Measurements from ENCODE around the gene CEP131.
"Not testable (repeated sequence)": the region's sequence is repeated elsewhere in the genome, so short reads cannot be mapped to it uniquely, and the experiment has no call there.

The CEP131 gene

DNA sequence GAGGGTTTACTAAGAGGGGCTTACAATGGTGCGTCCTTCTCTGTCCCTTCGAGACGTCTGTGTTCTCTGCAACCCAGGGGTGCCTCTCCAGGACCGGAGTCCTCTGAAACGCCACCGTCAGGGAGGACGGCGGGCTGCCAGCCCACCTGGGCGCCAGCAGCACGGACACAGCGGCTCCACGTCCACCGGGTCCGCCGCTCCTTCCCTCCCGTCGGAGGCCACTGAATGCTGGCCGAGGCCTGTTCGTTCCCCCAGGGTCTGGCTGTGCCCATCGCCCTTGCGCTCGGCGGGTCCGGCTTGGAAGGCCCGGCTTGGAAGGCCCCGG is 15.7 kb upstream of the CEP131 start:
- DNase-seq: no peak

DNA sequence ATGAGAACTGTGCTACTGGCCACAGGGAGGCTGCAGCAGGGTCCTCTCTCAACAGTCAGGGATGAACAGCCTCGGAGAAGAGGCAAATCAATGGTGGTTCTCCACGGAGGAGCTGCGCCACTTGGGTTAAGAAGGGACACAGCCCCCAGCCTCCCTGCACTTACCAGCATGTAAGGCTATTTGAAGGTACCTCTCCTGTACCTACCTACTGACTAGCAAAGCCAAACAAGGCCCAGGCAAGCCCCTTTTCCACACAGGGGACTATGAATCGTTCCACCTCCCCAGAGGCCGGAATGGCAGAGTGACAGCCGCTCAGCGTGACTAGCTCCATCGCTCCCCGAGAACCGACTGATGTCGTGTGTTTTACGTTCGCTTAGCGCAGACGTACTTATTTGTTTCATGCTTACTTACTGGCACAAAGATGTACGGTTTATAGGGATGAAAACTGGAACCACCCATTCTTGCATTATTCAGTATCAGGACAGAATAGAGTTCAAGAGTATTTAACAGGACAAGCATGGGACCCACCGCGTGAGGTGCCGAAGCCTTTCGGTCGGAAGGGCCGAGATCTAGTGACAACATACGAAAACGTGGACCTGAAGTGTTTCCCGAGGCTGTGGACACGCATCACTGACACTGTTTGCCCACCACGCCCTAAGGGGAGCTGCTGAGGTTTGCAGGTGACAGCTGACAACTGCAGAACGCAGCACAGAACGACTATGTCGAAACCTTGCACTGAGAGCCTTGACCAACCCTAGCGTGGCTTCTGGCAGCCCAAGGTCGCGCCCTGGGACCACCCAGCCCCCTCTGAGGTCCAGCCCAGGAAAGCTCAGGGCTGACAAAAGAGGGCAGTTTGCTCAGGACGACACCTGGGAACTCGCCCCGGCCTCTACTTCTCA is 15.1 kb upstream of the CEP131 start:
- DNase-seq: no peak

DNA sequence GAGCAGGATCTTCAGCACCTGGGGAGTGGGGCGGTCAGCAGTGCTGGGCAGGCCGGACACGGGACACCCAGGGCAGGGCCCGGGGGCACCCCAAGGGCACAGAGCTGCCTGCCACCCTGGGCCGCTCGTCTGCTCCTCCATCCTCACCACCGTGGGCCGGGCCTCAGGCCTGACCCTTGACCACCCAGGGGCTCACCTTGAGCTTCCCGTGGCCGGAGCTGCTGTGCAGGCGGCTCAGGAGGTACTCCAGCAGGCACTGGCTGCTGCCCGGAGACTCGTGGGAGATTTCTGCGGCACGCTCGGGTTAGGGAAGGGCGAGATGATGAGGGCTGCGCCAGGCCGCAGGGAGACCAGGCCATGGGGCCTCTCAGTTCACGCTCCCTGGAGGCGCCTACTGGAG is 14.0 kb upstream of the CEP131 start:
- DNase-seq: no peak

DNA sequence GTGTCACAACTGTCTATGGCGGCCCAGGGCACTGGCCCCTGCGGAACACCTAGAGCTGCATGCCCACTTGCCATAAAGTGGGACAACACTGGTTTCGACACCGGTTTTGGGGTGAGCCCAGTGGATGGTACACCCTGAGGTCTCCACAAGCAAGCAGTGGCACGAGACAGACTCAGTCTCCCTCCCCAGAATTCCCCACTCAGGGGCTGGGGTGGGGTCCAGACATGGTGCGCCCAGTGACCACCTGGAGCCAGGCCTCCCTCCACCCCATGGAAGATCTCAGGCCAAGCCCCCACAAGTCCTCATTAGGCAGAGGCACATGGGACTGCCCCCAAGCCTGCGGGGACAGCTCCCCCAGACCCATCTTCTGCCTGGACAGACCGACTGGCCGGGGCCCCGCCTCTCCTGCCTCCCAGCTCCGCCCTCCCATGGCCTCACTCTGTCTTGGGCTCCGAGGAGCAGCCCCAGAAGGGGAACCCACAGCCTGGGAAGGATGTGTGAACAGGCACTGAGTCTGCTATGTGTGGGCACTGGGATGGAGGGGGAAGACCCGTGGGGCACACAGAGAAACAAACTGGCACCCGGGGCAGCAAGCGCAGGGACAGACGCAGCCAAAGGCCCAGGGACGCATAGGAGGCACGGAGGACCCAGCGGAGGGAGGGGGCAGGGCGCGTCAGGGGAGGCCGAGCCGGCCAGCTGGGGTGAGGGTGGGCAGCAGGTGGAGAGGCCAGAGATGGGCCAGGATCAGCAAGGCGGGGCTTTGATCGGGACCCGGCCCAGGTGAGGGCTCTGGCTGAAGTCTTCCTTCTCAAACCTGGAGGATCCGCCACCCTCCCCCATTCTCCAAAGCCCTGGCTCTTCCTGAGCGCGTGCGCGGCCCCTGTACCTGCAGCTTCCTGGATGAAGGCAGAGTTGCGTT is 13.3 kb upstream of the CEP131 start:
- no peak for DNase-seq

DNA sequence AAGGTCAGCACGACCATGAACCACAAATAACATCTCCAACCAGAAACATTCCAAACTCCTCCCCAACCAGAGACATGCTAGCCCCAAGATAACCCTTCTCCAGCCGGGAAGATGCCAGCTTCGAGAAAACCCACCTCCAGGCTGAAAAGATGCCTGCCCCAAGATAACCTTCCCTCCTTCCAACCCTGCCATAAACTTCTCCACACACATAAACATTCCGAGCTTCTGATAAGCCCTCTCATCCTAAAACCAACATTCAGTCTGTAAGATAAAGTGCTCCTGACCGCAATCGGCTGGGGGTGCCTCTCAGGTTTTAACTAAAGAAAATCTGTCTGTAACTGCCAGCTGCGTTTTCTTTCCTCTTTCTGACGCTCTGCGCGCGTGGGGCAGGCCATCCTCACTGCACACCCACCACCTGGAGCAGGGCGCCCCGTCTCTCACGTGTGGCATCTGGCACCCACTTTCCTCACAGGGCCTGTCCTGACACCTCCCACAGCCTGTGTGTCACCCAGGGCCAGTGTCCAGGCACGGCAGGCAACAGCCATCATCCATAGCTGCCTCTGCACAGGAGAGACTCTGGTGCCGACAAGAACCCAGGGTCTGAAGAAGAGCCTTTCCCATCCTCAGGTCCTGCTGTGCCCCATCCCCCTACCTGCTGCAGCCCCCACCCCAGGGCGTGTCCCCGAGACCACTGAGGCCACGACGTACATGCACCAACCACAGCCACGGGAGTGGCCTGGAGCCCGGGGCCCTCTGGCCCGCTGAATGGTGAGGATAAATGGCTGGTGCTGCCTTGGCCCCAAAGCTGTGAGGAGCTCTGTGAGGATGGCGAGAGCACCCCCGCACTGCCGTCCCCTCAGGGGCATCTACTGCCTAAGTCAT is 12.4 kb upstream of the CEP131 start:
- DNase-seq: no peak

DNA sequence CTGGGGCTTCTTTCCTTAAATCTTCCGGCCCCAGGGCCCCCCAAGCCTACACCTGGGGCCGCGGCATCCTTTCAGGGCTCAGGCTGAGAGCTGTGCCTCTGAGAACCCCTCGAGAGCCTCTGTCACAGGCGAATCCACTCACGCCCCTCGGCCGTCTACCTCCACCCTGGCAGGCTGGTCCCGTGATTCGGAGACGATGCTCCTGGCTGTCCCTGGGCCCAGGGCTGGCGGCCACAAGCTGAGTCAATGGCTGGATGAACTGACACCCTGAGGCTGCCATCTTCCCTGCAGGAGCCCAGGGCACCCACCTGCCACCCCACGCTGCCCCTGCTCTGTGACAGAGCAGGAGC is 11.7 kb upstream of the CEP131 start:
- no peak for DNase-seq

DNA sequence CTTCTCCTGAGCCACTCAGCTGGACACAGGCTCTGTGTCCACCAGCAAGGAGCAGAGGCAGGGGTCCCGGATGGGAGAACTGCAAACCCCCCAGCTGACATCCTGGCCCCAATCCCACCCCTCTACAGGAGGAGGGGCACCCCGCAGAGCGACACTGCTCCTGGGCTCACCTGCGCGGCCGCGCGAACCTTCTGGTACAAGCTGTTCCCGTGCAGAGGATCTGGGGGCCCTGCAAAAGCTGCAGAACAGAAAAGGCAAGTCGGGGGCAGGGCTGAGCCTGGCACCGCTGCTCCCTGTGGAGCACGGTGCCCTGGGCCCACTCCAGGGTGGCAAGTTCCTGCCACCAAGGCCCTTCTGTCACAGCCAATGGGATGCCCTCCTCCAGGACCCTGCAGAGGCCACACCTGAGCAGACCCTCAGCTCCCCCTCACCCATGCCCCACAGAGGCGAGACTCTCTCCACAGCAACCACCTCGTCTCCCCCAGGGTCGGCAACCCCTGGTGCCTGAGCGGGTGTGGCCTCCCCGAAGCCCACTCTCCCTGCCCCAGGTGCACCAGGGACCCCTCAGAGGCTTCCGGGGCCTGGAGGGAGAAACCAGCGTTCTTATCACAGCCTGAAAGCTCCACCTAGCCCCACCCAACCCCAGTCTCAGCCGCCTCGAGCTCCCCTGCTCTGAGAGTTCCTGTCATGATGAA is 11.2 kb upstream of the CEP131 start:
- DNase-seq: no peak

DNA sequence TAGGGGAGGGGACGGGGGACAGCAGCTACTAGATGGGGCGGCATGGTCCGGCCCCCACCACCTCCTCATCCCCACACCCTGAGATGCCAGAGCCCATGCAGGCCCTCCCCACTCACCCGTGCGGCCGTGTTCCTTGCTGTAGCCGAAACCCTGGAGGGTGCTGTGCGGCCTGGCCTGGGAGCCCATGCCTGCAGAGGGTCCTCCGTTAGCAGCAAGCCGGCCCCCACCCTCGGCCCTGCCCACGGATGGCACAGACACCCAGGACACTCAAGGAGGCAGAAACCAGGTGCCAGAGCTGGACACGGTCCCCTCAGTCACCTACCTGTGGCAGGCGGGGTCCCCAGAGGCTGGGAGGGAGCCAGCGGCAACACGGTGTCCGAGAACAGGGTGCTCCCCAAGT is 10.6 kb upstream of the CEP131 start:
- no peak for DNase-seq

DNA sequence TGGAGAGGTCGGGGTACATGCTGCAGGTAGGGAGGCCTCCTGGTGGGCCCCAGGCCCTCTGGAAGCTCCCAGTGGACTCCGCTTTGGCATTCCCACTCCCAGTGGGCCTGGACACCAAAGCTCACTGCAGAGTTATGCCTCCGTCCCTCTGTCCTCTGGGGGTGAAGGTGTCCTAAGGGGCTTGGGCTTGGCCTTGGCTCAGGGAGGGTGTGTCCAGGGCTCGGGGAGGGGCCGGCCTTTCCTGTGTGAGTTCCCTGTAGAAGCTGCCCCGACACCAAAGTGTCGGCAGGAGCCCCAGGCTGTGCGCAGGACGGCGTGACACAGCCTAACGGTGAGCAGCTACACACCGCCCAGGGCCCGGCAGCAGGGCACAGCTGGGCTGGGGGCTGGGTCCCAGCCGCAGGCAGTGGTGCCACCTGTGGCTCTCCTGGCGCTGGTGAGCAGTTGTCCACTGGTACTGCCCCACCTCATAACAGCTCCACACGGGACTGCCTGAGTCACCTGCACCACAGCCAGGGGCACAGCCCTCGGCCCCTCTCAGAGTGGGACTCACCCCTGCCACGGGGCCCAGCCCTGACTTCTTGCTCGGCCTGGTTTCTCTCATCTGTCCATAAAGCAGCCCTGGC is 10.0 kb upstream of the CEP131 start:
- DNase-seq: no peak

DNA sequence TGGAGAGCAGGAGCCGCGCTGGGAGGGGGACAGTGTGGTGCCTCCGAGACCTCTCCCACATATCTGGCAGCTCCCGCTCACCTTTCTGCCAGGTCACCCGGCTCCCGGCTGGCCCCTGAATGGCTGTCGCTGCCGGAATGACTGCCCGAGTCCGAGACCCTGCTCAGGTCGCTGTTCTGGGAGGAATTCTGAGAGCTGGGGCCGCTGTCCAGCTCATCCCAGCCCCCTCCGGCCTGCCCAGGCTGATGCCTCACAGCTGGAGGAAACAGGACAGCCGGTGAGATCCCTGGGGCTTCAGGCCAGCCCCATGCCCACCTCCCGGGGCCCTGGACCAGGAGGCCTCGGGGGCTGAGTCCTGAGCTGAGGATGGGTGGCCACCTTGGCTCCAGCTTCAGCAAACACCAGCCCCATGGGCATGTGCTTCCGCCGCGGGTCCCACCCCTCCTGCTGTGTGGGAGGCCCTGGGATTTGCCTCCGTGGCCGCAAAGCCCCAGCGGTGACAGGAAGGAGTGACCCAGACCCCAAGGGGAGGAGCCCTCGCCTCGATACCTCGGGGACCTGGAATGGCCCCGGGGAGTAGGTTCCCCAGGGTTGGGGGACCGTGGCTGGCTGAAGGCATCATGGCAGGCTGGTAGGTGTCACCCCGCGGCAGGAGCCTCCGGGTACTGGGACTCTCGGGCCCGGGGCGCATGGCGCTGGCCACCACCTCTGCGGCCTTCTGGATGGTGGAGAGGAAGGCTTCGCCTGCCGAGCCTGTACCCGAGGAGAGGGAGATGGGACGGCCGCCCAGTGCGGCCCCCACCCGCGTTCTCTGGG is 9.2 kb upstream of the CEP131 start:
- no peak for DNase-seq

DNA sequence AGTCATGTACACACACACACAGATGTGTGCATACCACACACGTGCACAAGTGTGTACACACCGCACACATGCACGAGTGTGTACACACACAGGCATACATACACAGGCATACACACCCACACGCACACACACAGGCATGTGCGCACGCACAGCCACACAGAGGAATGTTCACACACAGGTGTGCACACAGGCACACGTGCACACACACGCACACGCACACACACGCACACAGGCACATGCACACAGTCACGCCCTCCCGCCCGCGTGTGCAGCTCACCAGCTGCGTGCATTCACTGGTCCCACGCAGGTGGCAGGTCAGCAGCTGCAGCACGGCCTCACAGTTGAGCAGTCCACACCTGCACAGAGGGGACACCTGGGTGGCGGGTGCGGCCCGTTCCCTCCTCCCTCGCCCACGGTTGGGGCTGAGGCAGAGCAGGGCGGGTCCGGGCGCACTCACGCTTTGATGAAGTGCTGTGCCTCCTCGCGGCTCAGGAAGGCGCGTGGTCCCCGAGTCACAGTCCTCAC is 8.4 kb upstream of the CEP131 start:
- no peak for DNase-seq

DNA sequence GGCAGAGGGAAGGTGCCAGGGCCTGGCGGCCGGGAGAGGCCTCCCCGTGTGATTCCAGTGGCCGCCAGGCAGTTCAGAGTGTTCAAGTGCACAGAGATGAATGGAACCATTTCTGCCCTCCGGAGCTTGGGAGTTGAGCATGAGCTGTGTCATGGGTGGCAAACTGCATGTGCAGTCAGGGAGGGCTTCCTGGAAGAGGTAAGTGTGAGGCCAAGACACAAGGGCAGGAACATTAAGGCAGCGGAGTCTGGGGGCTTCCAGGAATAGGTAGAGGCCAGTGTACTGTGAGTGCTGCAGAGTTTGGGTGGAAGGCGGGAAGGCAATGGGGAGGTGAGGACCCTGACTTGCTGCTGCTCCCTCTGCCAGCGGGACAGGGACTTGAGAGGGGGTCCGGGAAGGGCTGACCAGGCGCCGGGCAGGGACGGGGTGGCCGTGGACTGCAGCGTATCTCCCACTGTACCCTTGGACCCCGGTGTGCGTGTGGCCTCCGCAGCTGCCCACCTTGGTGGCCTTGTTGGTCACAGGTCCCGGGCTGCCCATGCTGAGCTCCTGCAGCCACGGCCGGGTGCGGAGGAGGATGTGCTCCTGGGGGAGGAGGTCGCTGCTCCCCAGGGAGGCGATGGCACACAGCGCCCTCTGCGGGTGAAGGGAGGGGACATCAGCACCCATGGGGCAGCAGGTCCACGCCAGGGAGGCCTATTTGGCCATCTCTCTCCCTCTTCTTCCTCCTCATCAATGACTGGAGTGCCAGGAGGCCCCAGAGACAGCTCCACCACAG is 7.5 kb upstream of the CEP131 start:
- DNase-seq: no peak

DNA sequence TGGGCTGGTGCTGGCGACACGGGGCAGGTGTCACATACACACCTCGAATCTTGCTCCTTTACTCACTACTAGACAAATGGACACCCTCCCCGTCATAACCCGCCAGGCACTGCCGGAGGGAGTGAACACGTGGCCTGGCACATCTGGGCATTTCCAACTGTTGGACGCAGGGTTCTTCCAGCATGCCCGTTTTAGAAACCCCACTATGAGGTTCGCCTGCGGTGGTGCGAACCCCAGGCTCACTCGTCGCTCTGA is 6.8 kb upstream of the CEP131 start:
- no peak for DNase-seq

DNA sequence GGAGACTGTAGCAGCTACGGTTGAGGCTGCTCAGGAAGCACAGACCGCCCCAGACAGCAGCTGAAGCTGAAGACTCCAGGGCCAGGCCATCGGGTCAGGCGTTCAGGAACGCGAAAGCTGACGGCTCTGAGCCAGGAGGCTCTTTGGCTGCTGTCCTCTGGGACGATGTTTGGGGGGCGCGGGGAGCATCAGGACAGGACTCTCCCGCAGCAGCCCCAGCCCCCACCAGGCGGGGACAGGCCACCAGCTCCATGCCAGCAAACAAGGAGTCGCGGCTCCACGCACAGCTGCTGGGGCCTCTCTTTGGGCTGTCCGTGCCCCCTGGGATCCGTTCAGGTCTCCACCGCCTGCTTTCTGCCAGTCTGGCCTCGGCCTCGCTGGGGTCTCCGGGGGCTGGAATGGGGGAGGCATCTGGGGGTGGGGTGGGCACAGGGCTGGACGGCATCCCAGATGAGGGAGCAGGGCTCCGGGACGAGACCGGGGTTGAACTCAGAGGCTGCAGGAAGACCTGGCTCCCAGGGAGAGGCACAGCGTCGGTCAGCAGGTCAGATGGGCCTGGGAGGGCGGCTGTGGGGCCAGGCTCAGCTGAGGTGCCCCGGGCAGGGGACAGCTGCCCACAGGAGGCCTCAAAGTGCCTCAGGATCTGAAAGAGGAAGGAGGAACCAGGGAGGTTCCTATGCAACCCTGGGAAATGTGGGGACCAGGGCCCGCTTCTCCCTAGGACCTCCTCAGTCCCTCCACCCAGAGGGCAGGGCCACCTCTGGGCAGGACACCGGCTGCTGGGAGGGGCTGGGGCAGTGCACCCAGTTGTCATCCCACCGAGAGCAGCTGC is 6.3 kb upstream of the CEP131 start:
- DNase-seq: no peak

DNA sequence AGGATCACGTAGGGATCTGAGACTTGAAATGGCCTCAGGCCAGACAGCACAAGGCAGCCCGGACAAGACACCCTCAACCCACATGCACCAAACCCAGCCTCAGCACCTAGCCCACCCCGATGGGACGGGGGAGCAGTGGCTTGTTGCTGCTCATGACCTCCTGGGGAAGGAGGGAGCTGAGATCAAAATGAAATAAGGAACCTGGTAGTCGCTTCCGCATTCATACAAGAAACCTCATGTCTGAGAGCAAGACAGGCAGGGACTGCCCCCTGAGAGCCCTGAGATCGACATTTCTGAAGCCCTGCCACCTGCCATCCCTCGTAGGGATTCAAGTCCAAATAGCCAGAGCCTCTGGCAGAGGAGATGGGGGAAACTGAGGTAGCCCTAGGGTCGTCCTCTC is 5.7 kb upstream of the CEP131 start:
- no peak for DNase-seq

DNA sequence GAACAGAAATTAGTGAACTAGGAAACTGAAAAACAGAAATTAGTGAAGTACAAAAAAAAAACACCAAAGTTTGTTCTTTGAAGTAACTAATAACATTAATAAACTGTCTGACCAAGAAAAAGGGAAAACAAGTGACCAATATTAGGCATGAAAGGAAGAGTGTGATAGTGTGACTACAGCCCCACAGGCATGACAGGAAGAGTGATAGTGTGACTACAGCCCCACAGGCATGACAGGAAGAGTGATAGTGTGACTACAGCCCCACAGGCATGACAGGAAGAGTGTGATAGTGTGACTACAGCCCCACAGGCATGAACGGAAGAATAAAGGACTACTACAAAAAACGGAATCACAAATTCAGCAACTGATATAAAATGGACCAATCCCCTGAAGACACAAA is 4.9 kb upstream of the CEP131 start:
- DNase-seq: not testable (repeated sequence)

DNA sequence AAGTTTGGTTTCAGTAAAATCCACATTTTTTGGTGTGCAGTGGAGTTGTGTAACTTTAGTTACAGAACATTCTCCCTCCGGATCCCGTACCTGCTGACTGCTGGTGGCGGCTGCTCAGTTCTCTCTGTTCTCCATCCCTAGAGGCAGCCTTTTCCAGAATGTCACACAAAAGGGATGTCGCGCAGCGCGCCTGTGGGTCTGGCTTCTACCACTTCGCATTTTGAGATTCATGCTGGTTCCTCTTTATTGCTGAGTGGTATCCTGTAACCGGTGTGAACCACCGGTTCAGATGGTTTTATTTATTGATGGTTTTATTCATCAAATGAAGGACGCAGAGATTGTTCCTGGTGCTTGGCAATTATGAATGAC is 981 bp upstream of the CEP131 start:
- DNase-seq: no peak

DNA sequence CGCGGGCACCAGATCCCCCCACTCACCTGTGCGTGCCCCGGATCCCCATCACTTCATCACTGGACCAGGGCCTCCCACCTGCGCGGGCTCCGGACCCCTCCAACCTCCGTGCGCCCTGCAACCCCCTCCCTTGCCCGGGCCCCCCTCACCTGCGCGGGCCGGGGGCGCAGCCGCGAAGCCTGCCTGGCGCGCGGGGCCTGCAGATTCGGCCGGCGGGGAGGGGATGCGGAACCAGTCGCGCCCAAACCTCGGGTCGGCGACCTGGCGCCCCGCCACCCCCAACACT is 202 bp downstream of the CEP131 start:
- no peak for DNase-seq

DNA sequence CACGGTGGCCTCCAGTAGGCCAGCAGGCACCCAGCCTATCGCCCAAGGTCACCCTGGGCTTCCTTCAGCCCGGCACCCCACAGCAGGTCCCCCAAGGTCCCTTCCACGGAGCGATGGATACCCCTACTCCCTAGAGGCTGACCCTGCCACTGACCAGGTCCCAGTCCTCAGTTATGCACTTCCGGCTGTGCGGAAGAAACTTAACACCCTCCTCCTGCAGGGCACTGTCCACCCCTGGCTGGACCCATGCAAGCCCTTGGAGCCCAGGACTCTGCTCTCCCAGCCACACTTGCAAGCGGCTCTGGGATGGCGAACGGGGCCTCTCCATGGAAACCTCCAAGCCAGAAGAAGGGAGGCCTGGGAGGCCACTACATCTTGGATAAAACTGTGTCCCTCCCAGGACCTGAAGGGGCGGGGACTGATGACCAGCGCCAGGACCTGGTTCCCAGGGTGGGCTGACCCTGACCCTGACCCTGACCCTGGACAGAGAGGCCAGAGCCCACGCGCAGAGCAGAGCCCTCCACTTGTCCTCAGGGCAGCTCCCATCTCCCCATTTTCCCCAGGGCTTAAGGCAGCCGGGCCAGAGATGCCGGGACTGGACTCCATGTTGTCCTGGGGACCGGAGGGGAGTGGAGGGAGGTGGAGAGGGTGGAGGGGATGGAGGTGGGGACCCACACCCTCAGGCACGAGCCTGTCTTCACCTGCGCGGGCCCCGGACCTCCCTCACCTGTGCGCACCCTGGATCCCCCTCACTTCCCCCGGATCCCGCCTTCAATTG is 734 bp downstream of the CEP131 start:
- DNase-seq: no peak
